ENCODE results near the gene ULK2. TPM values are rescaled to one million over a fixed set of nuclear protein-coding genes. Genes with fewer than 3 reads are reported as not detected.

ULK2 gene
- total RNA-seq, 2 experiments from 2014 or later, result 14.4 to 17.2 TPM

DNA sequence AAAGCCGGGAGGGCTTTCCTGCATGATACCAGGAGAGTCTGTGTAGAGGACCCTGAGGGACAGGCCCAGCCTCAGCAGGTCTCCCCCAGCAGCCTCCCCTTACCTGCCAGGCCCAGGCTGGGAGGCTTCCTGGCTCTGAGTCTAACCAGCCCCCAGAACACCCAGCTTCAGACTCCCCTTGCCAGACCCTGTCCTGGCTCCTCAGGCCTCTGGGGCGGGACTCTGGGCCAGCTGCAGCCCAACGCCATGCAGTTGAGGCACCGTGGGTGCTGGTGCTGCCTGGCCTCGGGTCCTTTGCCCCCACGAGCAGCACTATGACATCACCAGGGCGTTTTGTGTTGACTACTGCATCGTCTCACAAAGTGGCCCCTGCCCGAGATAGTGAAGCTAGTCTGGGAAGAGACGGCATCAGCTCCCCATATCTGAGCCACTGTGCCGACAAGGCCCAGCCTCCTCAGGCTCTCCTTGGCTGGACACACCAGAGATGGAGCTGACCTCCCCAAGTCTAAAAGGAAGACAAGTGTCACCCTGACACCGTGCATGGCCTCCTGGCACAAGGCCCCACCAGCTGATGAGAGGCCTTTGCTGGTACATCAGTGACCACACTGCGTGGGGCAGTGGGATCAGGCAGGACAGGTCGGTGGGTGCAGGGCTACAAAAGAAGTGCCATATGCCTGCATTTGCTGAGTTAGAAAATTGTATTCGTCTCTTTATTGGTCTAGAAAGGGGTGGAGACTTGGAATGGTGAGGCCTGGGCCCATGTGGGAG, 130.2 kb downstream of the ULK2 start:
- Mint-ChIP-seq H3K27ac (no peak overlapping the region), H3K4me3 (no peak overlapping the region), H3K27me3 (no peaks in the 10 kb centered on the region), H3K36me3 (ENCODE audit: low read depth) (no peaks in the 10 kb centered on the region), H3K4me1 (no peaks in the 10 kb centered on the region), H3K9me3 (no peaks in the 10 kb centered on the region)
- POLR2A ChIA-PET, result no interaction called here
- CTCF ChIA-PET, result no interaction called here
- no peak for DNase-seq

DNA sequence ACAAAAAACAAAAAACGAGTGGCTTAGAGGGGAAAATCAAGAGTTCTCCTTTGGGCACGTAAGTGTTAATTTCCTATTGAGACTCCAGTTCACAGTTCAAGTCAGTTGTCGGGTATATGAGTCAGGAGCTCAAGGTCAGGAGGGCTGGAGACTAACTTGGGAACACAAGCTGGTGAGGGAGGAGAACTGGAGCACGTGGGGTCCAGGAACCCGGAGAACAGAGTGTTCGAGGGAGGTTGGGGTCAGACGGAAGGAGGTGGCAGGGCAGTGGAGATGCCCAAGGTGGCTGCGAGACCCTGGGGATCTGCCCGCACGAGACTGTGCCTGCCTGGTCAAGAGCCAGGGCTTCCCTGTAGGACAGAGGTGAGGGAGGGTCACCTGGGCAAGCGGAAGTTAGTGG, 131.7 kb downstream of the ULK2 start:
- Mint-ChIP-seq H3K4me3 (no peak overlapping the region), H3K9me3 (no peaks in the 10 kb centered on the region), H3K36me3 (ENCODE audit: low read depth) (no peaks in the 10 kb centered on the region), H3K27ac (no peak overlapping the region), H3K27me3 (no peaks in the 10 kb centered on the region), H3K4me1 (no peaks in the 10 kb centered on the region)
- CTCF ChIA-PET, result interaction anchor here (0.9 kb wide), 1 partner anchor 9 kb away, joined by 4 read pairs; no protein-coding TSS in a partner anchor
- POLR2A ChIA-PET, result no interaction called here
- DNase-seq, result no peak

DNA sequence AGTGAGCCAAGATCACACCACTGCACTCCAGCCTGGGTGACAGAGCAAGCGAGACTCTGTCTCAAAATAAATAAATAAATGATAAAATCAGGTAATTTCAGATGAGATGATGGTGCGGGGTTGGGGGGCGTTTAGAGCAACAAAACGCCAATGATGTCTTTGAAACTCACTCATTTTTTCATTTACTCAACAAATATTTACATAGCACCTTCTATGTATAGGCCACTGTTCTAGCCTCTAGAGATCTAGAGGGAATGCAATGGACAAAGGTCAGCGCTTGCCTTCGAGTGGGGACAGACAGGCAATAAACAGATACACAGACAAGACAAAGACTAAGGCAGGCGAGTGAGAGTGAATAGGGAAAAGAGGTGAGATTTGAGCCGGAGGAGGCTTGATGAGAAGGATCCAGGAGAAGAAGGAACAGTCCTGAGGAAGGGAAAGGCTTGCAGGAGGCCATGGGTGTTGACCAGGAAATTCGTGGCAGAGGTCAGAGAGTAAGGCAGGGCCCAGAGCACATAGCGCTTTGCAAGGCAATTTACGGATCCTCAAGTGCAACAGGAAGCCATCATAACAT, 133.7 kb downstream of the ULK2 start:
- POLR2A ChIA-PET, result no interaction called here
- no peak overlapping the region for H3K4me3 Mint-ChIP-seq
- H3K27ac Mint-ChIP-seq, result no peak overlapping the region

DNA sequence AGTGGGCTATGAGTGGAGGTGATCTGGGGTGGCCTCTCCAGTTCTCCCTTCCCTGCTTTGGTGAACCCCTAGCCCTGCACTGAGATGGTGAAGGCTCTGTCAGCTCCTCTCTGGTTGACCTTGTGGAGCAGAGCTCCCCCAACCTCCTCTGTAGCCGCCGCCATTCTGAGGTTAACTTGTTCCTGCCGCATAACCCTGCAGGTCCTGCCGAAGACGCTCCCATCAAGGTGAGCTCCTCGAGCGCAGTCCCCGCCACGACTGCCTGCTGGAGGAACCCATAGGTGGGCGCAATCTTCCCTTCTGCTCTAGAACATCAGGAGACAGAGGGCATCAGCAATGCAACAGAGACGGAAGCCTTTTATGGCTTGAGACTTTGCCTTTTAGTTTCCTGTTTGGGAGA, 136.1 kb downstream of the ULK2 start:
- H3K9me3 Mint-ChIP-seq, result no peaks in the 10 kb centered on the region
- H3K4me3 Mint-ChIP-seq, result no peak overlapping the region
- ChIA-PET POLR2A (no interaction called here), CTCF (interaction anchor here (0.6 to 1.0 kb wide), 2 partner anchors 13 to 27 kb away, joined by 3 read pairs; no protein-coding TSS in a partner anchor)
- no peak overlapping the region for H3K27ac Mint-ChIP-seq
- DNase-seq, result no peak
- H3K27me3 Mint-ChIP-seq, result peaks cover under 1% of the 10 kb centered on the region
- no peaks in the 10 kb centered on the region for H3K4me1 Mint-ChIP-seq
- no peaks in the 10 kb centered on the region for H3K36me3 Mint-ChIP-seq (ENCODE audit: low read depth)

More for the DNA sequence above, 133.7 kb downstream of the ULK2 start:
- Mint-ChIP-seq H3K9me3 (no peaks in the 10 kb centered on the region), H3K27me3 (no peaks in the 10 kb centered on the region), H3K4me1 (no peaks in the 10 kb centered on the region), H3K36me3 (ENCODE audit: low read depth) (no peaks in the 10 kb centered on the region)
- CTCF ChIA-PET, result no interaction called here
- no peak for DNase-seq

DNA sequence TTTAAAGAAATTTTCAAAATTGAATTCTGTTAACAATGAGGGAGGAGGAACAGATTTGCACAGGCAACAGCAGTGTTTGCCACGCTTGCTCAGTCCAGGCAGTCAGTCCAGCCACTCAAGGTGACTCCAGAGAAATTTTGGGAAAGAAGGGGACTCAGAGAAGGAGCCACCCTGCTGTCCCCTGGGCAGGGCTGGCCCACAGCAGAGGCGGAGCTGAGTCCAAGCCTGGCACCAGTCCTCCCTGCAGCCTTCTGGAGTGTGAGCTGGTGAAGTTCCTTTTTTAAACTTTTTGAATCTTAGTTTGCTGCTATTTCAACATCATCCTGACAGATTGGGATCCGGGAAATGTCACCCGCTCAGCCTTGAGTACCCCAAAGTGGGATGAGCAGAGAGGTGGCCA, 136.9 kb downstream of the ULK2 start:
- DNase-seq, result no peak
- H3K4me1 Mint-ChIP-seq, result no peaks in the 10 kb centered on the region
- no peaks in the 10 kb centered on the region for H3K9me3 Mint-ChIP-seq
- H3K36me3 Mint-ChIP-seq (ENCODE audit: low read depth), result no peaks in the 10 kb centered on the region
- H3K4me3 Mint-ChIP-seq, result no peak overlapping the region
- H3K27me3 Mint-ChIP-seq, result peaks cover 4% of the 10 kb centered on the region
- POLR2A ChIA-PET, result no interaction called here
- no peak overlapping the region for H3K27ac Mint-ChIP-seq
- CTCF ChIA-PET, result no interaction called here

DNA sequence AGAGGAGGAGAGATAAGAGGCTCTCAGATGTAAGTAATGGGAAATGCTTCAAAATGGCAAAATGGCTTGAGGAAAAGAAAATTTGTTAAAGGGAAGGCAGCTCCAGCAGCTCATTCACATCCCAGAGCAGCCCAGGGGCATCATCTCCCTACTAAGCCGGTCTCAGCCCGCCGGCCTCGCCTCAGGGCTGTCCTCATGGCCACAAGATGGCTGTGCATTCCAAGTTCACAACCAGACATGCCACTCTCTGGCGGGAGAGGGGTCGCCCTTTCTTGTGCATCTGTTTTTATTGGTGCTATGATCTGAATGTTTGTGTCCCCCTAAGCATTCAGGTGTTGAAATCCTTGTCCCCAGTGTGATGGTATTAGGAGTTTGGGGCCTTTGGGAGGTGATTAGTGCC, 137.8 kb downstream of the ULK2 start:
- Mint-ChIP-seq H3K27ac (no peak overlapping the region), H3K27me3 (peaks cover 7% of the 10 kb centered on the region), H3K4me3 (no peak overlapping the region), H3K4me1 (peaks cover 5% of the 10 kb centered on the region), H3K36me3 (ENCODE audit: low read depth) (no peaks in the 10 kb centered on the region), H3K9me3 (no peaks in the 10 kb centered on the region)
- no peak for DNase-seq
- POLR2A ChIA-PET, result no interaction called here
- CTCF ChIA-PET, result interaction anchor here (2.5 kb wide), 1 partner anchor 15 kb away, joined by 7 read pairs; no protein-coding TSS in a partner anchor

DNA sequence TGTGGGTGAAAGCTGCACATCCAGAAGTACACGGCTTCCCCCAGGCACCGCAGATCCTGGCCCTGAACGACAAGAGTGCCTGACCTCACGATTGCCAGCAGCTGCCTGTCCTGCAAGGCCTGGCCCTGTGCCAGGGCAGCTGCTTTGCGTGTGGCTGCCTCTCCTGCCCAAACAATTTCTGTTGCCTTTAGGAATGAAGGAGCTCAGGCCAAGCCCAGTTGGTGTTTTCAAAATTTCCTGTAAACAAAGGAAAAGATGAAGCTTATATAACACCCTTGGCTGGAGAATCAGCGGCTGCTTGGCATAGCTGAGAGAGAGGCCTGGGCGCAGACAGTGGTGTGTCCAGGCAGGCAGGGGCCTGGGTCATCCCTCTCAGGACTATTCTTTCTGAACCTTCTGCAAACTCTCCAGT, 139.6 kb downstream of the ULK2 start:
- peaks cover 7% of the 10 kb centered on the region for H3K27me3 Mint-ChIP-seq
- no peak for DNase-seq
- CTCF ChIA-PET, result interaction anchor here (1.3 to 2.5 kb wide), 3 partner anchors 17 to 38 kb away, joined by 3 to 7 read pairs (median 5); no protein-coding TSS in a partner anchor
- no peak overlapping the region for H3K4me3 Mint-ChIP-seq
- no peaks in the 10 kb centered on the region for H3K9me3 Mint-ChIP-seq
- H3K36me3 Mint-ChIP-seq (ENCODE audit: low read depth), result no peaks in the 10 kb centered on the region
- POLR2A ChIA-PET, result no interaction called here
- no peak overlapping the region for H3K27ac Mint-ChIP-seq
- H3K4me1 Mint-ChIP-seq, result peaks cover 12% of the 10 kb centered on the region

DNA sequence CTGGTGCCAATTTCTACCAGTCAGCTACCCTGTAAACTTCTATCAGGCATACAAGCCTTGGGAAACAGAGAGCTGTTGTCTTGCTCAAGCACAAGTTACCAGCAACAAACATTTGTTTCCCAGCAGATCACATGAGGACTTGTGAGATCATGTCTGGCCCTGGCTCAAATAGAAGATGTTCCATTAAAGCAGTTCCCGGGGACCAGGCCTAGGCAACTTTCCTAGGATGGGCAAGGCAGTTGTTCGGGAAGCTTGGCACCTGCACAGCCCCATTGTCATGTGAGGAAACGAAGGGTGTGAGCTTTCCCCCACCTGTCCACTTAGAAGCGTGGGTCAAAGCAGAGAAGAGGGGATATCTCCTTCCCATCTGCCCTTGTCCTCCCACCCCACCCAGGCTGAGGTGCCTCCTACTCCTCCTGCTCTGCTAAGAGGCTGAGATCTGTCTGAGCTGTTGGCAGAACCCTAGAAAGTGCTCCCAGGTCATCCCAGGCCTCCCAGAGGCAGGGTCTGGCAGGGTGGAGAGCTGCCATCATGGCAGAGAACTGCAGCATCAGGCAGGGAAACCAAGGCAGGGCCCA, 140.1 kb downstream of the ULK2 start:
- peaks cover 12% of the 10 kb centered on the region for H3K4me1 Mint-ChIP-seq
- H3K27ac Mint-ChIP-seq, result no peak overlapping the region
- ChIA-PET CTCF (interaction anchor here (1.3 to 2.5 kb wide), 3 partner anchors 17 to 39 kb away, joined by 3 to 7 read pairs (median 5); no protein-coding TSS in a partner anchor), POLR2A (no interaction called here)
- H3K9me3 Mint-ChIP-seq, result no peaks in the 10 kb centered on the region
- DNase-seq, result no peak
- H3K36me3 Mint-ChIP-seq (ENCODE audit: low read depth), result no peaks in the 10 kb centered on the region
- no peak overlapping the region for H3K4me3 Mint-ChIP-seq
- peaks cover 7% of the 10 kb centered on the region for H3K27me3 Mint-ChIP-seq

DNA sequence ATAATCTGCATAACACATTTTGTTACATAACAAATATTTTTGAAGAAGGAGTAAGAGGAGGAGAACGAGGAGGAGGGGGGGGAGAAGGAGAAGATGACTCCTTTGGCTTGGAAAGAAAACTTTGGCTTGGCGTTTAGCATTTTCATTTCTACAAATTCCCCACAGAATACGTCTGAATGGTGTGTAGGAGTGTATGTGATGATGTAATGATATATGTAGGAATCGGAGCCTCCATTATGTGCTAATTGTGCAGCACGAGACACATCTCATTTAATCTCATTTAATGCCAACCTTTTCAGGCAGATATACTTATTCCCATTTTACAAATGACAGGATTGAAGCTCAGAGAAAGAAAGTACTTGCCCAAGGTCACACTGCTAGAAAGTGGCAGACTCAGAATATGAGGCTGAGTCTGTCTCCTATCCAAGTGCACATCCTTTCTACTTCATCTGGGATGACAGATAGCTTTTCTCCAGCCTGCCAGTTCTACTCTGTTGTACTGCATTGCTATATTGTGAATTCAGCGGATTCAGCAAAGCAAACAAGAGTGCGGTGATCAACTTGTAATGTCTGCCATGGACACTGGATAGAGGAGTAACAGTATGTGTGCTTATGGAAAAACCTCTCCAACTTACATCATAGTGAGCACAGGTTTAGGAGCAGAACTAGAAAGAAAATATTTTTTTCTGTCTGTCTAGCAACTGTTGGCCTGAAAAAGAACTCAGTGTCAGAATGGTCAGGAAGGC, 140.9 kb downstream of the ULK2 start:
- POLR2A ChIA-PET, result no interaction called here

DNA sequence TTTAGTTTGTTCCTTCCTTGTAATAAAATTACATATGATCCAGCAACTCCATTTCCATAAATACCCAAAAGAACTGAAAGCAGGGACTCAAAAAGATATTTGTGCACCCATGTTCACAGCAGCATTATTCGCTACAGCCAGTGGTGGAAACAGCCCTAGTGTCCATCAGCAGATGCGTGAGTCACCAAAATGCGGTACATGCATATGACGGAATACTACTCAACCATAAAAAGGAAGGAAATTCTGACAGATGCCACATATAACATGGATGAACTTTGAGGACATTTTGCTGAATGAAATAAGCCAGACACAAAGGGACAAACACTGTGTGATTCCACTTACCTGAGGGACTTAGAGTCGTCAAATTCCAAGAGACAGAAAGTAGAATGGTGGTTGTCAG, 142.2 kb downstream of the ULK2 start:
- Mint-ChIP-seq H3K4me1 (peaks cover 12% of the 10 kb centered on the region), H3K4me3 (no peak overlapping the region), H3K27ac (no peak overlapping the region), H3K27me3 (peaks cover 7% of the 10 kb centered on the region), H3K9me3 (no peaks in the 10 kb centered on the region), H3K36me3 (ENCODE audit: low read depth) (no peaks in the 10 kb centered on the region)
- no peak for DNase-seq
- ChIA-PET CTCF (no interaction called here), POLR2A (no interaction called here)

More for the DNA sequence above, 140.9 kb downstream of the ULK2 start:
- Mint-ChIP-seq H3K4me3 (no peak overlapping the region), H3K27me3 (peaks cover 7% of the 10 kb centered on the region), H3K27ac (no peak overlapping the region), H3K9me3 (no peaks in the 10 kb centered on the region), H3K36me3 (ENCODE audit: low read depth) (no peaks in the 10 kb centered on the region), H3K4me1 (peaks cover 12% of the 10 kb centered on the region)
- DNase-seq, result no peak
- CTCF ChIA-PET, result interaction anchor here (1.3 to 2.1 kb wide), 2 partner anchors 36 to 40 kb away, joined by 3 to 5 read pairs; no protein-coding TSS in a partner anchor

DNA sequence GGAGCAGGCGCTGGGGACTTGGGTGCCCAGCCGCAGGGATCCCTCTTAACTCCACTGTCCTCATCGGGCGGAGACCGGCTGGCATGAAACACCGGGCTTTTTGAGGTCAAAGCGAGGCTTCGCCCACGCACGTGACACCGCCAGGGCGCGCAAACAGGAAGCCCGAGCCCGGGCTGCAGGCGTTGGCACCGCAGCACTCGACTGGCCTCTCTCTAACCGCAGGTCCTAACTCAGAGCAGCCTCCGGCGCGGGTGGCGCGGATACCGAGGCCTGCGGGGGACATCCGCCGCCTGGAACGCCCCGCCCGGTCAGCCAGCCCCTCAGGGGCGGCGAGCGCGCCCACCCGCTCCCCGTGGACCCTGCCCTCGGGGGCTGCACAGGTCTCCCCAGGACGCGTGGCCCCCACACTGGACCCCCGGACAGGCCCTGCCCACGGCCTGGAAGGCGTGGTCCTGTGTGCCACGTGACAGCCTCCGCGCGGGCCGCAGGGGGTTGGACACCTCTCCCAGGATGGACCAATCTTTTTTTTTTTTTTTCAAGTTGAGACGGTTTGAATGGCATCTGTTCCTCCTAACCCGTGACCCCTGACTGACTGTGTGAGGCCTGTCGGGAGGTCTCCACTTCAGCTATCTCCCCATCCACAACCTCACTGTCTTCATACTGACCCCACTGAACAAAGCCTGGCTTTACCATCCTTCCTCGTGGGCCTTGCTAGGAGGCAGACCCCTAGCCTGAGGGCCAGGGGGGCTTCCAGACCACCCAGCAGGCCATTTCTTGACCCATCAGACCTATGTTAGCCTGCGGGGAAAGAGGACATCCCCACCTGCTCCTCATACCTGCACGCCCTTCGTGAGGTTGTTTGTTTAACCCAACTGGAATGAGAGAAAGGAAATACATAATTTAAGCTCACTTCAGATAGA, 143.0 kb downstream of the ULK2 start:
- Mint-ChIP-seq H3K4me1 (peaks cover 12% of the 10 kb centered on the region), H3K27ac (no peak overlapping the region), H3K9me3 (no peaks in the 10 kb centered on the region), H3K36me3 (ENCODE audit: low read depth) (no peaks in the 10 kb centered on the region), H3K27me3 (peaks cover 7% of the 10 kb centered on the region), H3K4me3 (peak overlapping the region; percentile 13)
- peak; percentile 57 for DNase-seq
- POLR2A ChIA-PET, result no interaction called here
- CTCF ChIA-PET, result no interaction called here

DNA sequence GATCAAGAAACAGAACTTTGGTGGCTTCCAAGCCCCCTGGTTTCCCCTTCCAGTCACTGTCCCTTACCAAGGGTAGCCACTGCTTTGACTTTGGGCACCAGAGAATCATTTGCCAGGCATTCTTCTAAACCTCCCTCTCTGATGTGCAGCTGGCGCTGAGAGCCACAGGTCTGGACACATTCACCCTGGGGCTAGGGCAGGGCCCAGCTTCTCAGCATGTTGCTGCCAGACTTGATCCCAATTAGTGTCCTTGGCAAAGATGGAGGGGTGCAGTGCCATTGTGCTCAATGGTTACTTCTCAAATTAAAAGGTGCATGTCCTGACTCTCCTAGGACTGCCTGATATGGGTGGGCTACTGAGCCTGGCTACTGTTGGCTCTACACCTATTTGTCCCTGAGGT, 143.8 kb downstream of the ULK2 start:
- no peaks in the 10 kb centered on the region for H3K9me3 Mint-ChIP-seq
- no peak overlapping the region for H3K4me3 Mint-ChIP-seq
- H3K27ac Mint-ChIP-seq, result no peak overlapping the region
- no peaks in the 10 kb centered on the region for H3K36me3 Mint-ChIP-seq (ENCODE audit: low read depth)
- CTCF ChIA-PET, result no interaction called here
- peaks cover 7% of the 10 kb centered on the region for H3K27me3 Mint-ChIP-seq
- DNase-seq, result no peak
- peaks cover 12% of the 10 kb centered on the region for H3K4me1 Mint-ChIP-seq
- POLR2A ChIA-PET, result interaction anchor here (1.1 kb wide), 1 partner anchor 77 kb away, joined by 3 read pairs; no protein-coding TSS in a partner anchor

Measured in activated CD4-positive, alpha-beta memory T cell treated with anti-CD3 and anti-CD28 coated beads, Interleukin-2, amount 10 ng/mL, durations not matched to agents 7 days and 5 days (primary cell).